HPDE6-E6E7 (cell line): ENCODE results near the gene ESD.

Experiments used
- DNase-seq: peaks from one replicate; pipeline ENCODE4 v3.0.0; 2011; ENCODE audit warnings: missing footprints; ENCODE audit errors: extremely low spot score

The ESD gene

DNA sequence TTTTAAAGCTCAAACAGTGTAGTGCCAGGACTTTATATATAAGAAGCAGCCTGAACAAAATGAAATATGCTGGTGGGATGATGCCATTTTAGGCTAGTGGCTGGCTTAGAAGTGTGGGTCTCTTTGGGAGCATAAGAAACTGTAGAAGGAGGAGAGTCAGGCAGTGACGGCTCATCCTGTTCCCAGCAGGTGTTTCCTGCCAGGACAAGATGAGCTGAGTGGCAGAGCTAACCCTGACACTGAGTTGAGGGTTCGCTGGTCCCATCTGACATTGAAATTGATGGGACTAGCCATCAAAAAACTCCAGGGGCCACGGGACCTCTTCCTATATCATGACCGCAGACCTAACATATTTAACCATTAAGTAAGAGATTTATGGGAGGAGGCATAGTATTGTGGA is 51.3 kb downstream of the ESD start:
- no peak for DNase-seq

GRCh38 chr13:46745062-46745461 is 51.9 kb downstream of the ESD start:
- no peak for DNase-seq

DNA sequence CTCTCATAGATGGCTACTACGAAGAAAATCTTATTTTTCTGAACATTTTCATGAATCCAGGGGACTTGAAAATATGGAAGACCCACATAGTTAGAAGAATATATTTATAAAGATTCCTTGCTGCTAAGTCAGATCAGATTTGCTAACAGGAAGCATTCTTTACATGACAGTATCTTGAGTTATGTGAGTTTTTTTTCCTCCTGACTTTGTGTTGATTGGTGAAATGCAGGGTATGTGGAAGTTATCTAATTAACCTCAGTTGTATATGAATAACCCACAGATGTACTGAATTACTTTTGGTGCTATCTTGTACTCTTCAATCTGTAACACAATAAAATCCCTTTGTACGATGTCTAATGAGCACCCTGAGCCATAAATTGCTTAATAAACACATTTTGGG is 53.8 kb downstream of the ESD start:
- DNase-seq: no peak

- DNase-seq: no peak
Measured at GRCh38 chr13:46739447-46740098, 57.4 kb downstream of the ESD start.

- no peak for DNase-seq
Measured at GRCh38 chr13:46738766-46739165, 58.2 kb downstream of the ESD start.

- DNase-seq: no peak
Measured at GRCh38 chr13:46738055-46738454, 58.9 kb downstream of the ESD start.

DNA sequence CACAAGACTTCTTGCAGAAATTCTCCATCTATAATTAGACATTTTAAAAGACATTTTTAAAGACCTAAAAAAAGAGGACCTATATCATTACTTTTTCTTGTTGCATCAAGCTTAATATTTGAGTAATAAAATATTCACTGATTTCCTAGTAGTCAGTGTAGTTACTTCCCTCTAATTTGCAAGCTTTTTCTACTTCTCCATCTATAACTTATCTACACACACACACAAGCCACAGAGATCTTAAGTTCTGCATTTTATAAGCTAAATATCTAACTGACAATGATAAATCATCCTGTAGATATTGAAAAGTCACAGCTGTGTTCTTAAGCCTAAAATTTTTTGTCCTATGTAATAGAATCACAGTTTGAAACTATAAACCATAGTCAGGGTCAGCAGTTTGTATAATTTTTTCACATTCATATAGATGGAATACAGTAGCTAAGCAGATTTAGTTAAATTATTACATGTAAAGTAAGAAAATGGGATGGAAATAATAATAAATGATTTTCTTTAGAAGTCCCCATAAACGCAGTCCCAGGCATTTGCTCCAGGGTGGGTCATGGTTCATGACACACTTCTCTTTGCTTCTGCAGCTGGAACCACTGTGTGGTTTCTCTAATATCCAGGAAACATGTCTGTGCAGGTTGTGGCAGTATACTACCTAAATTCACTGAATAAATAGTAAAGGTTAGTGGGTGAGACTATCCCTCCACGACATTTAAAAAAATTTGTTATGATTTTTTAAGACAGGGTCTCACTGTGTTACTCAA is 60.2 kb downstream of the ESD start:
- DNase-seq: no peak

- DNase-seq: no peak
Measured at GRCh38 chr13:46735425-46735824, 61.5 kb downstream of the ESD start.

GRCh38 chr13:46731535-46731934 is 65.4 kb downstream of the ESD start:
- no peak for DNase-seq

- DNase-seq: no peak
Measured at GRCh38 chr13:46728777-46729176, 68.2 kb downstream of the ESD start.

- DNase-seq: no peak
Measured at GRCh38 chr13:46726347-46726746, 70.6 kb downstream of the ESD start.
